Effector memory CD4-positive, alpha-beta T cell (primary cell): ENCODE data around the gene ARHGDIA.

Source experiments
- DNase-seq, 3 donors: peaks; one replicate each; pipeline ENCODE4 v3.0.0-alpha.2; 2020
- H3K27ac ChIP-seq: 2 replicates; pipeline ENCODE4 v1.7.0; 2013; ENCODE audit warnings: mild to moderate bottlenecking, low read length, moderate library complexity; ENCODE audit not compliant: insufficient read depth, poor library complexity, severe bottlenecking
- H3K27me3 ChIP-seq: replicated peaks from 2 replicates; pipeline ENCODE4 v1.7.0; 2013; ENCODE audit warnings: mild to moderate bottlenecking, low read length; ENCODE audit not compliant: insufficient read depth, control insufficient read depth, poor library complexity, severe bottlenecking
- H3K36me3 ChIP-seq: 2 replicates; pipeline ENCODE4 v1.7.0; 2013; ENCODE audit warnings: mild to moderate bottlenecking, low read length, moderate library complexity; ENCODE audit not compliant: control insufficient read depth, insufficient read depth
- H3K4me1 ChIP-seq: 2 replicates; pipeline ENCODE4 v1.7.0; 2013; ENCODE audit warnings: low read length, mild to moderate bottlenecking; ENCODE audit not compliant: control insufficient read depth, insufficient read depth, poor library complexity, severe bottlenecking
- H3K4me3 ChIP-seq: 2 replicates; pipeline ENCODE4 v1.7.0; 2013; ENCODE audit warnings: low read length, low read depth, mild to moderate bottlenecking; ENCODE audit not compliant: insufficient read depth, poor library complexity, severe bottlenecking
- H3K9me3 ChIP-seq: 2 replicates; pipeline ENCODE4 v1.7.0; 2013; ENCODE audit warnings: mild to moderate bottlenecking, low read length, moderate library complexity; ENCODE audit not compliant: control insufficient read depth

Gene ARHGDIA

DNA sequence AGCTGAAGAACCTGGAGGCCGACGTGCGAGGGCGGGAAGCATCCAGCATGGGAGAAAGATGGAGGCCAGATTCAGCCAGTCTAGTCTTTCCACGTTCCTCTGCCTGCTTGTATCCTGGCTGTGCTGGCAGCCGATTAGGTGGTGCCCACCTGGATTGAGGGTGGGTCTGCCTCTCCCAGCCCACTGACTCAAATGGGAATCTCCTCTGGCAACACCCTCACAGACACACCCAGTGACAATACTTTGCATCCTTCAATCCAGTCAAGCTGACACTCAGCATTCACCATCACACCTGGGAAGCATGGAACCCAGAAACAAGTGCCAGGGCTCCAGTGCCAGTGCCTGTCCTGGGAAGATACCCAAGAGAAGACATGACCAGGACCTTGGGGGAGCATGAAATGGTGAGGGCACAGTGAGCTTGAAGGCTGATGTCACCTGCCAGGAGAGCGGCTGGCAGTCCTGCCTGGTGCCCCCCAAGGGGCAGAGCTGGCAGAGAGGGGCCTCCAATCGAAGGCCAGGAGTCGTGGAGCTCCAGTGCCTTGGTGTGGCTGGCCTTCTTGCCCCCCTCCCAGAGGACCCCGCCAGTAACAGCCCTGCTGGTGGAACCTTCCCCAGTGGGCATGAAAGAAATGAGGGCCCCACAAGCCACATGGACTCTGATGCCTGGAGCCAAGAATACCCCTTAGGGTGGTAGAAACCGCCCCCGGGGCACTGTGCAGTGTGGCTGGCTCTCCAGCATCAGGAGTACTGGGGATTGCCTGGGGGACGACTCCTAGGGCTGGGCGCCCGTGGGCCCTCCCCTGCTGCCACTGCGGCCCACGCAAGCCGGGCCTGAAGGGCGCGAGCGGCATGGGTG is 30.3 kb upstream of the ARHGDIA start:
- DNase-seq = no peak
- Histone ChIP-seq H3K4me3 (no peak overlapping the region), H3K9me3 (no peaks in the 10 kb centered on the region), H3K4me1 (peaks cover 10% of the 10 kb centered on the region), H3K36me3 (peaks cover 31% of the 10 kb centered on the region), H3K27me3 (peaks cover 10% of the 10 kb centered on the region), H3K27ac (no peak overlapping the region)

DNA sequence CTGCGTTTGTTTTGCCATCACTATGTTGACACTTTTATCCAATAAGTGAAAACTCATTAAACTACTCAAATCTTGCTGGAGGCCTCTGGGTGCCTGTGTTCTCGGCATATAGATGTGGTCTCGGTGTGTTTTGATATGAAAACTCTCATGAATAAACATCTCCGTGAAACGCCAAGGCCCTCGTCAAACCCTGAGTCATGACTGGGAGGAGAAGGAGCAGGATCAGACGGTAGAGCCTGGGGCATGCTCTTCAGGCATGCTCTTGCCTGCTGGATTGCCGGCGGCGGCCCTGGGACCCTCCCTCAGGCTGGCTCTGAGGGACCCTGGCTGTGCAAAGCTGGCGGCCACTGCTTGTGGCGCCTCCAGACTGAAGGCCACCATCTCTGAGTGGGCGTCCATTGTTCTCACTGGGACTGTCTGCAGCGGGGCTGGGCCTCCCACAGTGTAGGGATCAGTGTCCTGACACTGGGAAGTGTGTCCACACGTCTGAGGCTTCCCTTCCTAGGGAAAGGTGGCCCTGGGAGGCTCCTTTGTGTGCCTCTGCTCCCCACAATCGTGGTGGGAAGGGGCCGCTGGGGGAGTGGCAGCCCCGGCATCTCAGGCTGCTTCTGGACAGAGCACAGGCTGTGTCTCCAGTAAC is 29.2 kb upstream of the ARHGDIA start:
- DNase-seq = no peak
- H3K27me3 ChIP-seq = peaks cover 10% of the 10 kb centered on the region
- H3K4me3 ChIP-seq = no peak overlapping the region
- H3K27ac ChIP-seq = no peak overlapping the region
- H3K9me3 ChIP-seq = no peaks in the 10 kb centered on the region
- H3K4me1 ChIP-seq = peaks cover 10% of the 10 kb centered on the region
- H3K36me3 ChIP-seq = peaks cover 29% of the 10 kb centered on the region

DNA sequence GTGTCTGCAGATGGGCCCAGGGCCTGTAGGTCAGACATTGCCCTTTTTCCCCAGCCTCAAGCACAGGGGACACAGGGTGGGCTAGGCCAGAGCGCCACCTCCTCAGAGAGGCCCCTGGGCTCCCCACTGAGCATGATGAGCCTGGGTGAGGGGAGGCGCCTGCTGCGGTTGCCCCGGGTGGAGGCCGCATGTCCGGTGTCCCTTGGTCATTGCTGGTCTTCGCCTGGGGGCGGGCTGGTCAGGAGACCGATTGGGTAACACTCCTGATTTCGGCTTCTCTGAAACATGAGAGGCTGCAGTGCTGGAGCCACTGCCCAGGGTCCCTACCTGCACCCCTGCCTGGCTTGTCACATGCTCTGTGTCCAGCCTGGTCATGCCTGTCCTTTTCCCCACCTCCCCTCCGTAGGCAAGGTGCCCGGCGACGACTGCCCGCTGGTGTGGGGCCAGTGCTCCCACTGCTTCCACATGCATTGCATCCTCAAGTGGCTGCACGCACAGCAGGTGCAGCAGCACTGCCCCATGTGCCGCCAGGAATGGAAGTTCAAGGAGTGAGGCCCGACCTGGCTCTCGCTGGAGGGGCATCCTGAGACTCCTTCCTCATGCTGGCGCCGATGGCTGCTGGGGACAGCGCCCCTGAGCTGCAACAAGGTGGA is 28.5 kb upstream of the ARHGDIA start:
- H3K27ac ChIP-seq = no peak overlapping the region

DNA sequence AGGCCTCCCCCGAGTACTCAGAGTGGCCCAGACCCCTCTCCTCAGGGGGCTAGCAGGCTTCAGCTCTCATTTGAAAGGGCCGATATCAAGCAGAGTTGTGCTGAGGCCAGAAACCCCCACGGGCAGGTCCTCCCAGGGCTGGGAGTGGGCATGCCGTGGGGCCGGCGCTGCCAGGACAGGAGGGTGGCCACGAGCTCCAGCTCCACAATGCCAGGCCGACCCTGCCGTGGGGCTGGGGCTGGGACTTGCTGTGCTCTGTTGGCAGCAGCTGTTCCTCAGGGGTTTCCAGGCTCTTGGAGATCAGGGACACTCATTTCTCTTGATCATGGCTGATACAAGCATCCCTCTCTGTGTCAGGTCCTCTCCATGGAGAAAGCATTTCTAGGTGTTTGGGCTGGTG is 27.7 kb upstream of the ARHGDIA start:
- Histone ChIP-seq H3K27ac (no peak overlapping the region), H3K27me3 (peaks cover 10% of the 10 kb centered on the region), H3K9me3 (no peaks in the 10 kb centered on the region), H3K4me1 (peaks cover 10% of the 10 kb centered on the region), H3K4me3 (no peak overlapping the region), H3K36me3 (peaks cover 22% of the 10 kb centered on the region)
- DNase-seq = no peak

More for the DNA sequence above, 28.5 kb upstream of the ARHGDIA start:
- peaks cover 25% of the 10 kb centered on the region for H3K36me3 ChIP-seq
- no peak overlapping the region for H3K4me3 ChIP-seq
- H3K4me1 ChIP-seq = peaks cover 10% of the 10 kb centered on the region
- H3K27me3 ChIP-seq = peaks cover 10% of the 10 kb centered on the region
- no peaks in the 10 kb centered on the region for H3K9me3 ChIP-seq
- DNase-seq = no peak

GRCh38 chr17:81898029-81898866 is 27.1 kb upstream of the ARHGDIA start:
- Histone ChIP-seq H3K4me3 (no peak overlapping the region), H3K36me3 (peaks cover 22% of the 10 kb centered on the region), H3K9me3 (no peaks in the 10 kb centered on the region), H3K4me1 (peaks cover 10% of the 10 kb centered on the region), H3K27ac (no peak overlapping the region), H3K27me3 (peaks cover 10% of the 10 kb centered on the region)
- DNase-seq = no peak

- Histone ChIP-seq H3K27ac (no peak overlapping the region), H3K9me3 (no peaks in the 10 kb centered on the region), H3K27me3 (no peaks in the 10 kb centered on the region), H3K4me3 (no peak overlapping the region), H3K36me3 (peaks cover 21% of the 10 kb centered on the region), H3K4me1 (peaks cover 4% of the 10 kb centered on the region)
- no peak for DNase-seq
These were observed 24.3 kb upstream of the ARHGDIA start for GRCh38 chr17:81895400-81895799.

- H3K36me3 ChIP-seq = peaks cover 40% of the 10 kb centered on the region
- H3K27me3 ChIP-seq = no peaks in the 10 kb centered on the region
- H3K27ac ChIP-seq = peak overlapping the region; percentile 77
- H3K4me1 ChIP-seq = peaks cover 9% of the 10 kb centered on the region
- peak overlapping the region; percentile 57 for H3K4me3 ChIP-seq
- H3K9me3 ChIP-seq = no peaks in the 10 kb centered on the region
- DNase-seq = no peak
These were observed 20.1 kb upstream of the ARHGDIA start for GRCh38 chr17:81891303-81891552.

GRCh38 chr17:81890447-81891302 is 19.5 kb upstream of the ARHGDIA start:
- DNase-seq = no peak
- Histone ChIP-seq H3K4me1 (peaks cover 9% of the 10 kb centered on the region), H3K4me3 (peak overlapping the region; percentile 57), H3K36me3 (peaks cover 40% of the 10 kb centered on the region), H3K27me3 (no peaks in the 10 kb centered on the region), H3K9me3 (no peaks in the 10 kb centered on the region), H3K27ac (peak overlapping the region; percentile 77)

DNA sequence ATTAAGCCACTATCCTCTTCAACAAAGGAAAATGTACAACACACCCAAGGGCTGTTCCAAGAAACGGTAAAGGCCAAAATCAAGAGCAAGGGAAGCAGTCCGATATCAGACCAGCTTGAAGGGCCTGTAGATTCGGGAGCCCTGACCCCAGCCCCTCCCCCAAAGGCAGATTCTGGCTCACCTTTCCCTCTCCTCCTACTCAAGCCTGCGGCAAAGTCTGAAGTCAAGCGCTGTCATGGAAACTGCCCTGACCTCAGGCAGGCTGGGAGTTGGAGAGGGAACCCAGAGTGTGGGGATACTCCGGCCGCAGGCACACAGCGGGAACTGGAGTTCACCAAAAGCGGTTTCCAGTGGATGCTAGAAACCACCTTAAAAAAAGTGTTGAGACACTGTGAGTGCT is 18.5 kb upstream of the ARHGDIA start:
- Histone ChIP-seq H3K36me3 (peaks cover 44% of the 10 kb centered on the region), H3K4me1 (peaks cover 9% of the 10 kb centered on the region), H3K27ac (no peak overlapping the region), H3K4me3 (no peak overlapping the region), H3K9me3 (no peaks in the 10 kb centered on the region), H3K27me3 (no peaks in the 10 kb centered on the region)
- no peak for DNase-seq
